ENCODE data around the gene LRRC49. TPM values are rescaled to one million over a fixed set of nuclear protein-coding genes. Genes with fewer than 3 reads are reported as not detected.

The LRRC49 gene
- total RNA-seq, 1 donor from 2014 or later, result 13.4 TPM

- TF ChIP-seq, protein P1, sequence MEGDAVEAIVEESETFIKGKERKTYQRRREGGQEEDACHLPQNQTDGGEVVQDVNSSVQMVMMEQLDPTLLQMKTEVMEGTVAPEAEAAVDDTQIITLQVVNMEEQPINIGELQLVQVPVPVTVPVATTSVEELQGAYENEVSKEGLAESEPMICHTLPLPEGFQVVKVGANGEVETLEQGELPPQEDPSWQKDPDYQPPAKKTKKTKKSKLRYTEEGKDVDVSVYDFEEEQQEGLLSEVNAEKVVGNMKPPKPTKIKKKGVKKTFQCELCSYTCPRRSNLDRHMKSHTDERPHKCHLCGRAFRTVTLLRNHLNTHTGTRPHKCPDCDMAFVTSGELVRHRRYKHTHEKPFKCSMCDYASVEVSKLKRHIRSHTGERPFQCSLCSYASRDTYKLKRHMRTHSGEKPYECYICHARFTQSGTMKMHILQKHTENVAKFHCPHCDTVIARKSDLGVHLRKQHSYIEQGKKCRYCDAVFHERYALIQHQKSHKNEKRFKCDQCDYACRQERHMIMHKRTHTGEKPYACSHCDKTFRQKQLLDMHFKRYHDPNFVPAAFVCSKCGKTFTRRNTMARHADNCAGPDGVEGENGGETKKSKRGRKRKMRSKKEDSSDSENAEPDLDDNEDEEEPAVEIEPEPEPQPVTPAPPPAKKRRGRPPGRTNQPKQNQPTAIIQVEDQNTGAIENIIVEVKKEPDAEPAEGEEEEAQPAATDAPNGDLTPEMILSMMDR (conservative IDR thresholded peaks at IDR 0.05), result no peak
- no peak for DNase-seq (ENCODE audit: extremely low spot score, unreplicated experiment)
- H3K4me1 Mint-ChIP-seq (ENCODE audit: unreplicated experiment), result peaks cover 3% of the 10 kb centered on the region
- peaks cover 5% of the 10 kb centered on the region for H3K9me3 Mint-ChIP-seq
- H3K36me3 Mint-ChIP-seq, result peaks cover 4% of the 10 kb centered on the region
- no peaks in the 10 kb centered on the region for H3K27me3 Mint-ChIP-seq
- H3K27ac Mint-ChIP-seq, result no peak overlapping the region
- no peak overlapping the region for H3K4me3 Mint-ChIP-seq
Observed at GRCh38 chr15:71048913-71049675, 156.5 kb downstream of the LRRC49 start.

GRCh38 chr15:71049706-71050422 lies 157.2 kb downstream of the LRRC49 start:
- TF ChIP-seq, protein P1 (conservative IDR thresholded peaks at IDR 0.05), result no peak
- H3K27ac Mint-ChIP-seq, result no peak overlapping the region
- H3K27me3 Mint-ChIP-seq, result no peaks in the 10 kb centered on the region
- no peak for DNase-seq (ENCODE audit: extremely low spot score, unreplicated experiment)
- H3K4me3 Mint-ChIP-seq, result no peak overlapping the region
- peaks cover 4% of the 10 kb centered on the region for H3K36me3 Mint-ChIP-seq
- H3K9me3 Mint-ChIP-seq, result peaks cover 5% of the 10 kb centered on the region
- H3K4me1 Mint-ChIP-seq (ENCODE audit: unreplicated experiment), result peaks cover 10% of the 10 kb centered on the region

- no peak overlapping the region for H3K4me3 Mint-ChIP-seq
- H3K36me3 Mint-ChIP-seq, result peaks cover 4% of the 10 kb centered on the region
- H3K27me3 Mint-ChIP-seq, result no peaks in the 10 kb centered on the region
- peaks cover 13% of the 10 kb centered on the region for H3K4me1 Mint-ChIP-seq (ENCODE audit: unreplicated experiment)
- no peak for DNase-seq (ENCODE audit: extremely low spot score, unreplicated experiment)
- TF ChIP-seq, protein P1 (conservative IDR thresholded peaks at IDR 0.05), result no peak
- no peak overlapping the region for H3K27ac Mint-ChIP-seq
- peaks cover 5% of the 10 kb centered on the region for H3K9me3 Mint-ChIP-seq
Observed at GRCh38 chr15:71050461-71050860, 157.8 kb downstream of the LRRC49 start.

GRCh38 chr15:71051539-71051938 lies 158.9 kb downstream of the LRRC49 start:
- Mint-ChIP-seq H3K27me3 (no peaks in the 10 kb centered on the region), H3K9me3 (peaks cover 5% of the 10 kb centered on the region), H3K36me3 (peaks cover 4% of the 10 kb centered on the region), H3K27ac (no peak overlapping the region), H3K4me3 (no peak overlapping the region), H3K4me1 (ENCODE audit: unreplicated experiment) (peaks cover 17% of the 10 kb centered on the region)
- DNase-seq (ENCODE audit: extremely low spot score, unreplicated experiment), result no peak
- TF ChIP-seq, protein P1 (conservative IDR thresholded peaks at IDR 0.05), result no peak

- DNase-seq (ENCODE audit: extremely low spot score, unreplicated experiment), result no peak
- TF ChIP-seq, protein P1 (conservative IDR thresholded peaks at IDR 0.05), result no peak
- no peak overlapping the region for H3K4me3 Mint-ChIP-seq
- peaks cover 17% of the 10 kb centered on the region for H3K4me1 Mint-ChIP-seq (ENCODE audit: unreplicated experiment)
- no peaks in the 10 kb centered on the region for H3K27me3 Mint-ChIP-seq
- H3K9me3 Mint-ChIP-seq, result peaks cover under 1% of the 10 kb centered on the region
- peaks cover 4% of the 10 kb centered on the region for H3K36me3 Mint-ChIP-seq
- no peak overlapping the region for H3K27ac Mint-ChIP-seq
Observed at GRCh38 chr15:71052356-71052755, 159.7 kb downstream of the LRRC49 start.
